IMR-90 (cell line): Measurements from ENCODE around the gene TBX4. TPM values are rescaled to one million over a fixed set of nuclear protein-coding genes. Genes with fewer than 3 reads are reported as not detected.

Source experiments
- MAZ ChIP-seq: IDR thresholded peaks from 2 replicates; pipeline ENCODE4 v1.6.1; 2012; ENCODE audit warnings: low read depth, mild to moderate bottlenecking, low read length, improper control_type of control experiment, moderate library complexity, borderline replicate concordance
- POLR2A ChIP-seq: IDR thresholded peaks from 2 replicates; pipeline ENCODE4 v1.6.1; 2012; ENCODE audit warnings: mild to moderate bottlenecking, low read depth, low read length
- polyA plus RNA-seq, 3 experiments: library from polyadenylated mRNA; depleted of rRNA; stranded (reverse); fragments of >200 nt; gene quantifications; 2 replicates each; pipeline ENCODE4 v1.2.3, GENCODE V29; 2012; ENCODE audit warnings: low replicate concordance in 1 of 3
- total RNA-seq: library from RNA; depleted of rRNA; stranded (reverse); fragments of >200 nt; gene quantifications from 2 replicates; pipeline ENCODE4 v1.2.3, GENCODE V29; 2012
- TF ChIP-seq, protein P1 (sequence below): fragments of 150-350 bp; IDR thresholded peaks from 2 replicates; pipeline ENCODE4 v1.6.1; 2016; ENCODE audit warnings: low read depth, mild to moderate bottlenecking, low read length, moderate library complexity, borderline replicate concordance

The TBX4 gene
- total and polyA plus RNA-seq, 2 of the 4 experiments (the other 2 are of a cell fraction): 0.05 TPM; not detected in 1

DNA sequence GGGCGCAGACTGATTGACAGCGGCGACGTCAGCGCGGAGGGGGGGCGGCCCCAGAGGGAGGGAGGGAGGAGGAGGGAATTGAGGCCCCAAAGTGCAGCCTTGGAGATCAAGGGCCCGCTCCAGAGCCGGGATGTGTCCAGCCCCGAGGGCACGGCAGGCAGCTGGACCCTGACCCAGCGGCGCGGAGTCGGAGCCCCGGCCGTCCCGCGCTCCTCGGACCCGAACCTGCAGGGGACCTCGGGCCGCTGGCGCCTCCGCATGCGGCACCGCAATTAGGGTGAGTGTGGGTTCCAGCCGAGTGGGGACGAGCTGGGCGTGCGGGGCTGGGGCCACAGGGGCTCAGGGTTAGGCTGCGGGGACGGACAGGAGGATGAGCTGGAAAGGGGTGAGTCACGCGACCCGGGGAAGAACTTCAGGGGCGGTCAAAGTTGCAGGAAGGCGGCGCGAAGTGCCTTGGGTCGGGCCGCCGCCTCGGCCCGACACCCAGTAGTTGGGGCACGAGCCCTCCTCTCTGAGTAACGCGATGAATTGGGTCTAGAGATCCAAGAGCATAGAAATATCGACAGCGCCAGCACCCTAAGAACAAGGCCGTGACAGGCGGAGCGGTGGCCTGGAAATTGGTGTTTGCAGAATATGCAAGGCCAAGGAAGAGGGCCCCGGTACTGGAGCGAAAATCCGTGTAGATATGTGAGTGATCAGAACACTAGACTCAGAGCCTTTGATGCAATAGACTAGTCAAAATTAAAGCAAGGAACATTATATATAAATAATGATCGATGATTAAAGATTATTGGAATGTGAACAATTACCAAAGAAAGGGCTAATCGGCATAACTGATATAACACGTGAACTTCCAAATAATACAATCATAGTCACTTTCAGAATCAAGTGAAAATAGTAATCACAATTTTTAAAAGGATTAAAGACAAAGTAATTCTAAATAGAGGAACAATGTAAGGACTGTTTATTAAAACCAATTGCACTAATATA is at the start of gene TBX4 (continued):
- TF ChIP-seq, protein P1, sequence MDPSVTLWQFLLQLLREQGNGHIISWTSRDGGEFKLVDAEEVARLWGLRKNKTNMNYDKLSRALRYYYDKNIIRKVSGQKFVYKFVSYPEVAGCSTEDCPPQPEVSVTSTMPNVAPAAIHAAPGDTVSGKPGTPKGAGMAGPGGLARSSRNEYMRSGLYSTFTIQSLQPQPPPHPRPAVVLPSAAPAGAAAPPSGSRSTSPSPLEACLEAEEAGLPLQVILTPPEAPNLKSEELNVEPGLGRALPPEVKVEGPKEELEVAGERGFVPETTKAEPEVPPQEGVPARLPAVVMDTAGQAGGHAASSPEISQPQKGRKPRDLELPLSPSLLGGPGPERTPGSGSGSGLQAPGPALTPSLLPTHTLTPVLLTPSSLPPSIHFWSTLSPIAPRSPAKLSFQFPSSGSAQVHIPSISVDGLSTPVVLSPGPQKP: no peak
- TF ChIP-seq POLR2A: no peak
- no peak for TF ChIP-seq MAZ
